ENCODE measurements around the gene PLA2G6. TPM values are rescaled to one million over a fixed set of nuclear protein-coding genes. Genes with fewer than 3 reads are reported as not detected.
A peak's percentile ranks its signal among the peaks of the same experiment; 100 is the strongest.

PLA2G6 gene
- total RNA-seq, 1 experiment from 2014 or later, result 6.0 TPM

DNA sequence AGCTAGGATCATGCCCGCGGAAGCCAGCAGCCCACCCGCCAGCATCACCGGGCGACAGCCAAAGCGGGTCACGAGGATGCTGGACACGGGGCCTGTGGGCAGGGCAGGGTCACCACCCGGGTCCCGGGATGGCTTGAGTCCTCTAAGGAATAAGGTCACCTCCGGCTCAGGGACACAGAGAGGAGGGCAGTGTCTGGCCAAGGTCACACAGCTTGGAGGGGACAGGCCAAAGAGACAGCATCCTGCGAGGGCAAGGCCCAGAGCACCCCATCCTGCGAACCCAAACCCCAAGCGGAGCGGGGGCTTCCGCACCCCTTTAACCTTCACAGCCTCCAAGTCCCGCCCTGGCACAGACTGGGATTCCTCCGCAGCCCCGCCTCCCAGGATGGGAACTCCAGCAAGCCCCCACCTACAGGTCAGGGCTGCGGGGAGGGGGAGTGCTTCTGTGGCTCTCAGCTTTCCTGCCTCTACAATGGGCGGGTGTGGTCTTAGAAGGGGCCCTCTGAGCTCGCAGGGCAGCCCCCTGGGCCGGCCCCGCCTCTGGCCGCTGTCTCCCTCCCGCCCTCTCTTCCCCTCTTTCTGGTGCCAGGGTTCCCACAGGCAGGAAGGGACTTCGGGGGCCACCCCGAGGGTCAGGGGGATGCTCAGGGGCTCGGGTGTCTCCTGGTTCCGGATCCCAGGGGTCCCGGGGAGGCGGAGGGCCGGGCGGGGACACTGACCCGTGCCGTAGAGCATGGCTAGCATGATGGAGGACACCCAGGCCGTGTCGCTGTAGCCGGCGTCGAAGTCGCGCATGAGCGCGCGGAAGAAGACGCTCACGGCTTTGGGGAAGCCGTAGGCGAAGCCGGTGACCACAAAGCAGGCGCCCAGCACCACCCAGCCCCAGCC lies 99.4 kb downstream of the PLA2G6 start:
- no peak for DNase-seq
- peak overlapping the region; percentile 59; the same call in 1 of the 2 replicates for H3K4me2 ChIP-seq (ENCODE audit: low read length)
- no peak overlapping the region for H2AFZ ChIP-seq (ENCODE audit: low read length)
- POLR2A ChIA-PET (ENCODE audit: unreplicated experiment), result no interaction called here
- H3K4me3 ChIP-seq (ENCODE audit: low read length), result no peak overlapping the region
- H3K9me2 ChIP-seq (replicated peaks; ENCODE audit: low read length), result no peaks in the 10 kb centered on the region
- no peaks in the 10 kb centered on the region for H3K9me3 ChIP-seq (ENCODE audit: low read length)
- no TSS peak for BruUV-seq (replicated peaks)
- intact Hi-C loops (cut with micrococcal nuclease), result no loop called here
- H3K36me3 ChIP-seq (ENCODE audit: low read depth, low read length), result no peaks in the 10 kb centered on the region
- no peaks in the 10 kb centered on the region for H4K20me1 ChIP-seq (ENCODE audit: low read length)
- no peaks in the 10 kb centered on the region for H3K79me2 ChIP-seq (ENCODE audit: low read length)
- no peak overlapping the region for H3K27ac ChIP-seq (ENCODE audit: low read length)
- no peak overlapping the region for H3K9ac ChIP-seq (ENCODE audit: low read length)
- no peak for ATAC-seq
- H3F3A ChIP-seq (ENCODE audit: low read length, unreplicated experiment), result no peaks in the 10 kb centered on the region
- H3K4me1 ChIP-seq (ENCODE audit: insufficient read depth, low read length), result no peaks in the 10 kb centered on the region
- CTCF ChIA-PET, result no interaction called here
- no peaks in the 10 kb centered on the region for H3K27me3 ChIP-seq (ENCODE audit: low read length)
- no peak for TF ChIP-seq EZH2phosphoT487 (IDR thresholded peaks at IDR 0.05; ENCODE audit: borderline replicate concordance, low read length)
- TF ChIP-seq, protein P1, sequence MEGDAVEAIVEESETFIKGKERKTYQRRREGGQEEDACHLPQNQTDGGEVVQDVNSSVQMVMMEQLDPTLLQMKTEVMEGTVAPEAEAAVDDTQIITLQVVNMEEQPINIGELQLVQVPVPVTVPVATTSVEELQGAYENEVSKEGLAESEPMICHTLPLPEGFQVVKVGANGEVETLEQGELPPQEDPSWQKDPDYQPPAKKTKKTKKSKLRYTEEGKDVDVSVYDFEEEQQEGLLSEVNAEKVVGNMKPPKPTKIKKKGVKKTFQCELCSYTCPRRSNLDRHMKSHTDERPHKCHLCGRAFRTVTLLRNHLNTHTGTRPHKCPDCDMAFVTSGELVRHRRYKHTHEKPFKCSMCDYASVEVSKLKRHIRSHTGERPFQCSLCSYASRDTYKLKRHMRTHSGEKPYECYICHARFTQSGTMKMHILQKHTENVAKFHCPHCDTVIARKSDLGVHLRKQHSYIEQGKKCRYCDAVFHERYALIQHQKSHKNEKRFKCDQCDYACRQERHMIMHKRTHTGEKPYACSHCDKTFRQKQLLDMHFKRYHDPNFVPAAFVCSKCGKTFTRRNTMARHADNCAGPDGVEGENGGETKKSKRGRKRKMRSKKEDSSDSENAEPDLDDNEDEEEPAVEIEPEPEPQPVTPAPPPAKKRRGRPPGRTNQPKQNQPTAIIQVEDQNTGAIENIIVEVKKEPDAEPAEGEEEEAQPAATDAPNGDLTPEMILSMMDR (conservative IDR thresholded peaks at IDR 0.05; ENCODE audit: low read depth, low read length), result no peak
- no peak for TF ChIP-seq EZH2 (IDR thresholded peaks at IDR 0.05; ENCODE audit: low read length, unreplicated experiment)

DNA sequence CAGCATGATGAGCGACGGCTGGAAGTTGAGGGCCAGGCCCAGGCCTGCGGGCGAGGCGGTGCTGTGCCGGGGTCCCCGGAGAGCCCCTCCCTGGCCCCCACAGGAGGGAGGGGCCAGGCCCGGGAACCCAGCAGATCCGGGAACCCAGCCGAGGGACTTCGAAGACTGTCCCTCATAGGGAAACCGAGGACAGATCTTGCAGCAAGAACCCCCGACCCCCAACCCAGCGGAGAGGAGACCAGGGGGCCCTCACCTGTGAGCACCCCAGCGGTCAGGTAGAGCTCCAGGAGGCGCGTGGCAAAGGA lies 100.0 kb downstream of the PLA2G6 start:
- Histone ChIP-seq H3K4me1 (ENCODE audit: insufficient read depth, low read length) (no peaks in the 10 kb centered on the region), H3K9me3 (ENCODE audit: low read length) (no peaks in the 10 kb centered on the region), H3F3A (ENCODE audit: low read length, unreplicated experiment) (no peaks in the 10 kb centered on the region), H3K36me3 (ENCODE audit: low read depth, low read length) (no peaks in the 10 kb centered on the region), H4K20me1 (ENCODE audit: low read length) (no peaks in the 10 kb centered on the region), H3K4me2 (ENCODE audit: low read length) (peak overlapping the region; percentile 59), H3K4me3 (ENCODE audit: low read length) (no peak overlapping the region), H3K79me2 (ENCODE audit: low read length) (no peaks in the 10 kb centered on the region), H3K9me2 (replicated peaks; ENCODE audit: low read length) (no peaks in the 10 kb centered on the region), H2AFZ (ENCODE audit: low read length) (no peak overlapping the region), H3K27me3 (ENCODE audit: low read length) (no peaks in the 10 kb centered on the region), H3K9ac (ENCODE audit: low read length) (no peak overlapping the region), H3K27ac (ENCODE audit: low read length) (no peak overlapping the region)
- intact Hi-C loops (cut with micrococcal nuclease), result no loop called here
- POLR2A ChIA-PET (ENCODE audit: unreplicated experiment), result no interaction called here
- ATAC-seq (no peak), DNase-seq (no peak)
- CTCF ChIA-PET, result no interaction called here
- TF ChIP-seq EZH2phosphoT487 (IDR thresholded peaks at IDR 0.05; ENCODE audit: borderline replicate concordance, low read length), result no peak
- TF ChIP-seq, protein P1 (conservative IDR thresholded peaks at IDR 0.05; ENCODE audit: low read depth, low read length), result no peak
- no peak for TF ChIP-seq EZH2 (IDR thresholded peaks at IDR 0.05; ENCODE audit: low read length, unreplicated experiment)
- no TSS peak for BruUV-seq (replicated peaks)

Measured in PC-3 (cell line).